GM19240 (cell line): ENCODE measurements around the gene PCGF3.
"Not testable (repeated sequence)": the region's sequence is repeated elsewhere in the genome, so short reads cannot be mapped to it uniquely, and the experiment has no call there.

ENCODE experiments used
- DNase-seq: peaks from one replicate; pipeline ENCODE4 v3.0.0; 2011; ENCODE audit warnings: low spot score; ENCODE audit not compliant: insufficient read length

The PCGF3 gene

DNA sequence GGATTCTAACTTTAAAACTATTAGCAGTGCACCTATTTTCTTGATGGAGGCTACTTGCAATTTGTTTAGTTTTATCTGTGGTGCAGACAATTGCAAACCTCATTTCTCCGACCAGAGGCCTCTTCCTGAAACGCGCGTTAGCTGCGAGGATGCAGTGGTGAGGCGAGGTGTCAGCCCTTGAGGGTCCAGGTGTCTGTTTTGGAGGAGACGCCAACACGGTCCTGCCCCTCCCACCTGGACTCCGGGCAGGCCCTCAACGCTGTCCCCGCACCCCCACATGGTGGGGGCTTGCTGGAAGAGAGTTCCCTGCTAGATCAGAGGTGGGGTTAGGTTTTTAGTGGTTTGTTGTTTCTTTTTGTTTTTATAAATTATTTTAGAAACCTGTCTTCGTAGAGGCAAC, 34.4 kb downstream of the PCGF3 start:
- no peak for DNase-seq

DNA sequence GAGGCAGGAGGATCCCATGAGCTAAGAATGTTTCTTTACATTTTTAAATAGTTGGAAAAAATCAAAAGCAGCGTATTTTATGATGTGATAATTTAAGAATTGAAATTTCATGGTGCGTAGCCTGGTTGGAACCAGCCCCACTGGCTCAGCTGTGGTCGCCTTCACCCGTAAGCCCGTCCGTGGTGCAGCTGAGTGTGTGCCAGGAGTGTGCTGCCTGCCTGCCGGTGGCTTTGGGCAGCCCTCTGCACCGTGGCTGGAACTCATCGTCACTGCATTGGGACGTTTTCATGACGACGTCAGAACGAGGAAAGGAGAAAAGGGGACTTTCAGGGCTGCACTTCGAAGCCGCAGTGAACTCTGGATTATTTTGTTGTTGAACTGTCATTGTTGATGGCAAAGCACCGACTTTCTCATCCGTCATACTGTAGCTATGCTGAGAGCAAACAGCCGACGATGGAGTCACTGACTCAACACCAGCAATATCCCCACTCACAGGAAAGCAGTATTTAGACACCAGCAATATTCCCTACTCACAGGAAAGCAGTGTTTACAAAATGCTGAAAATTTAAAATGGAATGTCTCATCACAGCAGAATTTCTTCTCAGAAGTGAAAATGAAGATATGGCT, 35.1 kb downstream of the PCGF3 start:
- DNase-seq, result no peak

DNA sequence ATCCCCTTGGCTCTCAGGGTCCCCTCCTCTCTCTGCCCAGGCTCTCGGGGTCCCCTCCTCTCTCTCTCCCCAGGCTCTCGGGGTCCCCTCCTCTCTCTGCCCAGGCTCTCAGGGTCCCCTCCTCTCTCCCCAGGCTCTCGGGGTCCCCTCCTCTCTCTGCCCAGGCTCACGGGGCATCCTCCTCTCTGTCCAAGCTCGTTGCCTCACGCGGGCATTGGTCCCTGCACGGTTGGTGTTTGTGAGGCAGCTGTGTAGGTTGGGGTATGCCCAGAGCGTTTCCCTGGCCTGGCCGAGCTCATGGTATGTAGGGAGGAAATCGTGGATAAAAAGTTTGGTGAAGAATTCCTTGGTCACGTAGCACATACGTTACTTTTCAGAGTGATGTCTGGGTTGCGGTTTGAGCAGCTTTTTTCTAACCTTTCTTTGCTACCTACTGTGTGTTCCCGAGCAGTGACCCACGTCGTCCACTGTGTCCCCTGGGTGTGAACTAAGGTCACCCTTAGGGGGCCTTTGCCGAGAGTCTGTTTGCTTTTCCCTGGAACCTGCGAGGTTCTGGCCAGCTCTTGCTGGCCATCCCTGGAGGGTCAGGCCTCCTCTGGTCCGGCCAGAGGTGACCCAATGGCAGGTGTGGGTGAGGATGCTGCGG, 36.6 kb downstream of the PCGF3 start:
- no peak for DNase-seq

DNA sequence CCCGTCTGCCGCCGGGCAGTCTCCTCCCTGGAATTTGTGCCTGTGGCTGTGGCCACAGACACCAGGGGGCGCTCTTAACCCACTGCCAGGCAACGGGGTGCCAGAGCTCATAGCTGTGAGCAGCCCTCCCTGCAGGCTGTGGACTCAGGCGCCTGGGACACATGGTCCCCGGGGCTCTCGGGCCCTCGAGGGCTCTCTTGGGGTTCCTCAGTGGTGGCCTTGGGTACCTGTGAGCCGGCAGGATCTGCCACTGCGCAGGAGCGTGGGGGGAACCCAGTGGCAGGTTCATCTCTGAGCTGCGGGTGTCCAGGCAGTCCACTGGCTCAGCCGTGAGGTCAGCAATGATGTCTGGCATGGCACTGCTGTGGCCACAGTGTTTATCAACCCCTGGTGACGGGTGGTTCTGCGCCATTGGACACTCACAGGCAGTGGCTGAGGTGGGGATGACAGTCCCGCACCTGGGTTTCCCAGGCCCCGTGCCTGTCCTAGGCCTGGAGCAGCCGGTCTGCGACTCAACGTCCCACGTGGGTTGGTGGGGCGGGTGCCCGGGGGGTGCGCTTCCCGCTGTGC, 37.2 kb downstream of the PCGF3 start:
- DNase-seq, result peak; percentile 91

DNA sequence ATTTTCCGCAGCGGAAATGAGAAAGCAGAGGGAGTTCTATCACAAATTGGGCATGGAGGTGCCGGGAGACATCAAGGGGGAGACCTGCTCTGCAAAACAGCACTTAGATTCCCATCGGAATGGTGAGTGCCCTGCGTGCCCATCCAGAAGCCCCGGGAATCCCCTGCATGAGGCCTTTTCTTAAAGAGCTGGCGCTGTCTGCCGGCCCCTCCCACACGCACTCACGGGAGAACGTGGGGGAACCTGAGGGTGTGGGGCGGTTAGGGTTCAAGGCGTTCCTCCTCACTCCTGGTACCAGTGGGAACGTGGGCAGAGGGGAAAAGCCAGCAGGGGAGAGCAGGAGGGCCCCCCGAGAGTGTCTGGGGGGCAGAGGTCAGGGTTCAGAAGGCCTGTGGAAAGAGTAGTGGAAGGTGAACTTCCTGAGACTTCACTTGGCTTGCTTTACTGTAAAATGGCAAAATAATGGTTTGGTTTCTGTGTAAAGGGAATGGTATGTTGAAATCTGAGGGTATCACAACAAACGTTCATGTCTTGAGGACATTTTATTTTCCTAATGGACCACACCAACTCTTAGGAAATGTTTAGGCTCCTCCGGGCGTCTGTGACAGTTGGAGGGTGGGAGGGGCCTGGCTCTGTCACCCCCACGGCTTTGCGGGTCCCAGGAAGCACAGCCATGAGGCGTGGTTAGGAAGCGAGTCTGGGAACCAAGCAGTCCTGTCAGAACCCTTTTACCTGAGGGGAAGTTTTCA, 38.0 kb downstream of the PCGF3 start:
- DNase-seq, result no peak

DNA sequence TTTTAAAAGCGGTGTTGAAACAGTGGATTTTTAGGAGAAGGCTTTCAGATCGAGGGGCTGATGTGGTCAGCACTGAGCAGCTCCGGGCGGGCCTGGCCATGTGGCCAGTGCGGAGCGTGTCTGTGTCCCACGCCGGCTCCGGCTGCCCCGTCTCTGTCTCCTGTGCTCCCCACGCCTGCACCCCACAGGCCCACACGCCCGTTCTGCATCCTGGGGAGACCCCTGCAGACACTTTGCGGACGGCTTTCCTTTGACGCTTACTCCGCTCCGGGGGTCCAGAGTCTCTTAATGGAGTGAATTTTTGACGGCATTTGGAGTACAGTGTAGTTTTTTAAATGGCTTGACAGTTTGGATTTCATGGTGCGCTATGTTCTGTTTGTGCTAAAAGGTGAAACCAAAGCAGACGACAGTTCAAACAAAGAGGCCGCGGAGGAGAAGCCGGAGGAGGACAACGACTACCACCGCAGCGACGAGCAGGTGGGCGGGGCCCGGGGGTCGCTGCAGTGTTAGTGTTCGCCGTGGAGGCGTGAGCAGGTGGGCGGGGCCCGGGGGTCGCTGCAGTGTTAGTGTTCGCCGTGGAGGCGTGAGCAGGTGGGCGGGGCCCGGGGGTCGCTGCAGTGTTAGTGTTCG, 38.7 kb downstream of the PCGF3 start:
- DNase-seq, result no peak

DNA sequence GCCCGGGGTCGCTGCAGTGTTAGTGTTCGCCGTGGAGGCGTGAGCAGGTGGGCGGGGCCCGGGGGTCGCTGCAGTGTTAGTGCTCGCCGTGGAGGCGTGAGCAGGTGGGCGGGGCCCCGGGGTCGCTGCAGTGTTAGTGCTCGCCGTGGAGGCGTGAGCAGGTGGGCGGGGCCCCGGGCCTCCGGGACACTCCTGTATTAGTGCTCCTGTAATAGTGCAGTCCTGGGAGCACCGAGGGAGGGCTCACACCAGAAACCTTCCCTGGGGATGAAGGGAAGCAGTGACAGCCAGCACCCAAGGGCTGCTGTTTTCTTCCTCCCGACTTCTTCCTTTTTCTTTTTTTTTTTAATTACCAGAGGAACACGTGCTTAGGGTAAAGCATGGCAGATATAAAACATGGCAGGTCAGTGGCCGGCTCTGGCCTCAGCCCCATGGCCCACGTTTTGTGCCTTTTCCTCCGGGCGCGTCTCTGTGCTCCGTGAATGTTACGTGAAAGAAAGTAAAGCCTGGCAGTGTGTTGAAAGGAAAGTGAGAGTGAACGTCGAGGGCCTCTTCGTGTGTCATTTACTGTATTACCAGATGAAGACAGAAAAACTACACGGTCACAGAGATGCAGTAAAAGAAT, 42.0 kb downstream of the PCGF3 start:
- no peak for DNase-seq

DNA sequence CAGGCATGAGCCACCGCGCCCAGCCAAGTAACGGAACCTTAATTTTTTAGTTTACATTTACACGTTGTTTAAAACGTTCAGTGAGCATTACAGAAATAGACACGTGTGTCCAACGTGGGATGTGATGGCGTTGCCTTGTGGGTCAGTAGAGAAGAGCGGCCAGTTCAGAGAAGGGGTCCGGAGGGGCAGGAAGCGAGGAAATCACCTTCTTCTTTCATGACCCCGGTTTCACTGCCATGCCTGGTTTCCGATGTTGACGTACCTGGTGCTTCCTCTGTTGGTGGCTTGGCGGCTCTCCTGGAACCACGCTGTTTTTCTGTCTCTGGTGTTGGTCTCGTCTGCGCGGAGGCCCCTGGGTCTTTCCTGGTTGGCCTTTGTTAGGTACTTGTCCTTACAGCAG, 42.8 kb downstream of the PCGF3 start:
- DNase-seq, result no peak

DNA sequence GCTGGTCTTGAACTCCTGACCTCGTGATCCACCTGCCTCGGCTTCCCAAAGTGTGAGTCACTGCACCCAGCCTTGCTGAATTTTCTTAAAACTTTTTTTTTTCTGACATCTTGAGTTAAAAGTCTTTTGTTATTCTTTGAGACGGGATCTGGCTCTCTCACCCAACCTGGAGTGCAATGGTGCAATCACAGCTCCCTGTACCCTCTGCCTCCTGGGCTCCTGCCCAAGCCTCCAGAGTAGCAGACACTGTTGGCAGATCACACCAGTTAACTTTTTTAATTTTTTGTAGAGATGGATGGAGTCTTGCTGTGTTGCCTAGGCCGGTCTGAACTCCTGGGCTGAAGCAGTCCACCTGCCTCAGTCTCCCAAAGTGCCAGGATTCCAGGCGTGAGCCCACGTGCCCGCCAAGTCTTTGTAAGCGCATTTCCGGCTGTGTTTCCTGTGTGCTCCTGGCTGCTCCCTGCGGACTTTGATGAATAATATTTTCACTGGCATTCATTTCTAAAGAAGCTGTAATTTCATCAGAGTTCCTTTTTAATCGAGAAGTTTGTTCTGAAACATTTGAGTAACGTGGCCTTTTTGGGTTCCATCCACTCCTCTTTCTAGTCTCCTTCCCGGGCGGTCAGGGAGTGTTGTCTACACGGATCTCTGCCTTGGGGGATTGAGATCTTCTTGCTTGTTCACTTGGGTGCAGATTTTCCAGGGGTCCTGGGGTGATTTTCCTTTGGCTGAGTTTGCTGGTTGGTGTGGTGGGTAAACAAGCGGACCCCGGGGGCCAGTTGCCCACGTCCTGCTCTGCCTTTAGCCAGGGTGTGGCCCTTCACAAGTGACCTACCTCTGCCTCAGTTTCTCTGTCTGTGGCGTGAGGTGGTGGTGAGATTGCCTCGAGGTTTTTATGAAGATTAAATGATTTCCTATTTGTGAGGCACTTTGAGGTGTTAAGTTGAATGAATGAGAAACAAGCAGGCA, 44.4 kb downstream of the PCGF3 start:
- DNase-seq, result no peak

DNA sequence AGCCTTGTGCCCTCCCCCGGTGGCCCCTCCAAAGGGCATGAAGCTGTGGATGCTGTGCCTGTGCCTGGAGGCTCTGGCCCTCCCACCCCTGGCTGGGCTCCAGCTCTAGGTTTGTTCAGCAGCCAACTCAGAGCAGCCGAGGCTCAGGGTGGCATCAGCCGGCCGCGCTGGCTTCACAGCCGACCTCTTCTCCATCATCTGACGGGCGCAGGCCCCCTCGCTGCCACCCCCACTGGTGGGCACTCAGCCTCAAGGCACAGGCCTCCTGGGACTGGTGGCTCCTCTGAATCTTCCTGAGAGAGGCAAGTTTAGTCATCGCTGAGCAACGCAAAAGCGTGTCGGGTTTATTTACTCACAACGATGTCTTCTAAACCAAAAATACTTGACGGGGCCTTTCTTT, 46.0 kb downstream of the PCGF3 start:
- DNase-seq, result no peak

DNA sequence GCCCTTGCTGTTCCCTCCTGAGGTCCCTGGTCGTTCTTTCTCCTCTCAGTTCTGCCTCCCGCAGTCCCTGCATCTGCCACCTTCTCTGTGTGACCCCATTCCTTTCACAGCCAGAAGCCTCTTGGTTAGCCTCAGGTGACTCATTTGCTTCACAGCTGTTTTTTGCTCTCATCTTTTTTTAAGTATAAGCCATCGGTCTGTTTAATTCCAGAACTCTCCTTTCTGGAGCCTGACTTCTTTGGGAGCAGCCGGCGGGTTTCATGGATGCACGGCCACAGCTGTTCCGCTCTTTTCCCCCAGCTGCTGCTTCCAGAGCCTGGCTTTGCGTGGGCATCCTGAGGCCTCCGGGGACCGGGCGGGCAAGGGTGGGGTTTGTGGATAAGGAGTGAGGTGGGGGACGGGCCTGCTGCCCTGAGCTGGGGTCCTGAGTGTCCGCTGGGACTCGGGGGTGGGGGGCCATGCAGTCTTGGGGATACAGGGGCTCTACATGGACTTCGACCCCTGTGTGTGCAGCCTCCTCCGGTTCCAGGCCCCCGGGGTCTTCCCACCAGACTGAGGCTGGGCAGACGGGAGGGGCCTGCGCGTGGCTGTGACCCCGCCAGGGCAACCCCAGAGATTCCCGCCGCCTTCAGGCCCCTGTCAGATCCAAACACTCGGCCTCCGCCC, 46.7 kb downstream of the PCGF3 start:
- DNase-seq, result no peak

DNA sequence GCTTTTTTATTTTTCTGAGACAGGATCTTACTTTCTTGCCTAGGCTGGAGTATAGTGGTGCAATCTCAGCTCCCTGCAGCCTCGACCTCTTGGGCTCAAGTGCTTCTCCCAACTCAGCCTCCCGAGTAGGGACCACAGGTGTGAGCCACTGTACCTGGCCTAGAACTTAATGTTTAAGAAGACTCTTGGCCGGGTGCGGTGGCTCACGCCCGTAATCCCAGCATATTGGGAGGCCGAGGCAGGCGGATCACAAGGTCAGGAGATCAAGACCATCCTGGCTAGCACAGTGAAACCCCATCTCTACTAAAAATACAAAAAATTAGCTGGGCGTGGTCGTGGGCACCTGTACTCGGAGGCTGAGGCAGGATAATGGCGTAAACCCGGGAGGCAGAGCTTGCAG, 47.6 kb downstream of the PCGF3 start:
- DNase-seq, result not testable (repeated sequence)

DNA sequence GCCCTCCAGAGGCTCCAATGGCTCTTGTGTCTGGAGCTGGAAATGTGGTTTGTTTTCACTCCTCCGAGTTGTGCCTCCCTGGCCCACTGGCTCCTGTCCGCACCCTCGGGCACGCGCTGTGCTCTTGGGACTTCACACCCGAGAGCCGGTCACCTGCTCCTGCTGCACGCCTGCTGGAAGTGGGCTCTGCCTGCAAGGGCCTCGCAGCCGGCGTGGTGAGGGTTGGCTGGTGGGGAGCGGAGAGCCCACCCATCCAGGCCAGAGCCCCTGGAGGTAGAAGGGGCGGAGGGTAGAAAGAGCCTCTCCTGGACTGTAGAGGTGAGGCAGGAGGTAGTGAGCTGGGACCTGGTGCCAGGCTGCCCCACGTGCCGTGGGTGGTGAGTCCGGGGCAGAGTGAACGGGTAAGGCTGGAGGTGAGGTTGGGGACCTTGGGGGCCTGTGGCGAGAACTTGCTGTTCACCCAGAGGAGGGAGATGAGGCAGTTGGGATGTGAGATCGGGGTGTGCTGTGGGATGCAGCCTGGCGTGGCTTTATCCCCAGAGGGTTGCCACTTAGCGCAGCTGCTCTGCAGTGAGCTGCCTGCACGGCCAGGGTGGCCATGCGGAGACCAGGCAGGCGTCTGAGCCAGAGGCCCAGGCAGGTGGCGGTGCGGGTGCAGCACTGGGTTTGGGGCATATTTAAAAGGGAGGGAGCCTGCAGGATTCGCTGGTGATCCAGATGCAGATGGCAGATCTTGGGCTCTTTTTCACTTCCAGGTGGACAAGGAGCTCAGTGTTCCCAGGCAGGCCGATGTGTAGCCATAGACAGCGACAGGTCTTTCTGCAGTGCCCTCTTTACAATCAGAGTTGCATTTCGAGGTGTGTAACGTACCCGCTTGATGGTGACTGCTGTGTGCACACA, 48.8 kb downstream of the PCGF3 start:
- no peak for DNase-seq

DNA sequence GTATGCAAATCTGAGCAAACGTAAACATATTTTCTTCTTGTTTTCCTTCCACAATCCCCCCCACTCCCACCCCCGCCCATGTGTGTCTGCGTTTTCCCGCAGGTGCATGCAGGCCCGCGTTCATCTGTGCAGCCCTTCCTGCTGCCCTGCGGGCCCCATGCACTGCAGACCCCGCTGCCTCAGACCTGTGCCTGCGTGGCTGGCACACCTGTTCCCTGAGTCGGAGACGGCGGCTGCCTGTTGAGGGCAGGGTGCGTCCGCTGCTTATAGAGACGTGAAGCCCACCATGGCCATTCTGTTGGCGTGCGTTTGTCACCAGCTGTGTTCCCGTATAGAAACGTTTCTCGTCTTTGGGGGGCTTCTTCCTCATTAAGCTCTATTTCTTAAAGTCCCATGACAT, 51.5 kb downstream of the PCGF3 start:
- DNase-seq, result no peak

DNA sequence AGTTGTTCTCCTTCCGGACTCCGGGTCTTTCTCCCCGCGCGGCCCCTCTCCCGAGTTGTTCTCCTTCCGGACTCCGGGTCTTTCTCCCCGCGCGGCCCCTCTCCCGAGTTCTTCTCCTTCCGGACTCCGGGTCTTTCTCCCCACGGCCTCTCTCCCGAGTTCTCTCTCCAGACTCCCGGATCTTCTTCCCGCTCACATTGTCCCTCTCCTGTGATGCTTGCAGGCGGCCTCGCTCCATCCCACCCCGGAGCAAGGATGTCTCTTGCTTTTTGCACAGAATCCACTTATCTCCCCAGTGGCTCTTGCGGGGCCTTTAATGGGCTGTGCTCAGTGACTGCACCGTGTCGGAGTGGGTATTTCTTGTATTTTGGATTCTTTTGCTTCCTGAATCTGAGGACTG, 54.2 kb downstream of the PCGF3 start:
- DNase-seq, result not testable (repeated sequence)

DNA sequence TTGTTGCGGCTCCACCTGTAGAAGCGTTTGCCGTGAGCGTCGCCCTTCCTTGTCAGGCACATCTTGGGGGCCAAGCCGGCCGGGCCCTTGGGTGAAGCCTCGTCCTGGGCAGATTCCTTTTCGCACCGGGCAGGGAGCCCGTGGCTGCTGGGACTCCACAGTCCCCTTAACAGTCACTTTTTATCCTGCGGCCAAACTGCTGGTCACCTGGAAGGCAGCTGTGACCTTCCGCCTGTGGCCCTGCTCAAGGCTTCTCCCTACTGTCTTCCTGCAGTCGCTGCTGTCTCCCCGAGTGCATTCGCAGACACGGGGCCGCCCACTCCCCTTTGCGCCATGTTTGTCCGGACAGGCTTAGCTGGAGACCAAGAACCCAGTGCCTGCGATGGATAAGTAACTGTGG, 55.0 kb downstream of the PCGF3 start:
- DNase-seq, result no peak

DNA sequence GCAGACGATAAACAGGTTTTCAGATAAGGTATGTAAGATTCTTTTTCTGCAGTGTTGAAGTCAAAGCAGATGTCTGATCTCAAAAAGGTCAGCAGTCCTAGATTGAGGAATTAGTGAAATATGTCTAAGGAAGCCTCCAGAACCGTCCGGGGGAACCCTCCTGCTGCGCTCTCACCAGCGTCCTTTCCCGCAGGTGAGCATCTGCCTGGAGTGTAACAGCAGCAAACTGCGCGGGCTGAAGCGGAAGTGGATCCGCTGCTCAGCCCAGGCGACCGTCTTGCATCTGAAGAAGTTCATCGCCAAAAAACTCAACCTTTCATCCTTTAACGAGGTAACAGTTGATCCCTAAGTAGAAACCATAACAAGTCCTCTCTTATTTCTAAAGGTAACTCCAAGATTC, 55.5 kb downstream of the PCGF3 start:
- DNase-seq, result no peak

DNA sequence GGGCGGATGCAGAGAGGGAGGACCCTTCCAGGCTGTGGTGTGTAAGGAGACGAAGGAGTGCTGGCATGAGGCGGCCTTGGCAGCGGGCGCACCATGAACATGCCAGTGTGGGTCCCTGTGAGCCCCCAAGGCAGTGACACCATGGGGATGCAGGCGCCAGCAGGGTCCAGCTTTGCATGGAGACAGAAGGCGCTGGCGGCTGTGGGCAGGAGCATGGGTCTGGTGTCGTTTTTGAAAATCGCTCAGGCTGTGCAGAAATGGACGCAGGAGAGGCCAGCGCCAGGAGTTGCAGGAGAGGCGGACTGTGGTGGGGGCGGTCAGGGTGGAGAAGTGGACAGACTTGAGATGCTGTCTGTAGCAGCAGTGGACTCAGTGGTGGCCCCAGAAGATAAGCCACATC, 56.1 kb downstream of the PCGF3 start:
- DNase-seq, result no peak
